Central memory CD4-positive, alpha-beta T cell (primary cell): Measurements from ENCODE around the gene MRPL4.
"Not testable (repeated sequence)": the region's sequence is repeated elsewhere in the genome, so short reads cannot be mapped to it uniquely, and the experiment has no call there.

Experiments
- DNase-seq: peaks from one replicate; pipeline ENCODE4 v3.0.0; 2022

Gene MRPL4

GRCh38 chr19:10230861-10231611, 21.0 kb upstream of the MRPL4 start, which contains the start of gene S1PR2:
S1PR2 (minus strand) TSS chr19:10231331; CDS start chr19:10224905, 6,426 bp downstream.
- DNase-seq: peak; percentile 69

- no peak for DNase-seq
Measured at GRCh38 chr19:10231612-10232228, 20.3 kb upstream of the MRPL4 start.

GRCh38 chr19:10233946-10234345, 18.1 kb upstream of the MRPL4 start:
- DNase-seq: no peak

GRCh38 chr19:10235003-10235402, 17.0 kb upstream of the MRPL4 start:
- DNase-seq: no peak

- DNase-seq: not testable (repeated sequence)
Measured at GRCh38 chr19:10235409-10235808, 16.6 kb upstream of the MRPL4 start.

GRCh38 chr19:10237702-10238101, 14.3 kb upstream of the MRPL4 start:
- DNase-seq: no peak

GRCh38 chr19:10238172-10238783, 13.7 kb upstream of the MRPL4 start:
- DNase-seq: no peak

- not testable (repeated sequence) for DNase-seq
Measured at GRCh38 chr19:10241826-10242449, 10.1 kb upstream of the MRPL4 start.

- no peak for DNase-seq
Measured at GRCh38 chr19:10243606-10244005, 8.4 kb upstream of the MRPL4 start.

- no peak for DNase-seq
Measured at GRCh38 chr19:10245189-10245939, 6.7 kb upstream of the MRPL4 start.

- no peak for DNase-seq
Measured at GRCh38 chr19:10246511-10246910, 5.5 kb upstream of the MRPL4 start.

- DNase-seq: no peak
Measured at GRCh38 chr19:10252707-10253106, 693 bp downstream of the MRPL4 start.

- no peak for DNase-seq
Measured at GRCh38 chr19:10254244-10254643, 2.2 kb downstream of the MRPL4 start.

GRCh38 chr19:10255358-10255757, 3.3 kb downstream of the MRPL4 start:
- DNase-seq: no peak

GRCh38 chr19:10256551-10256950, 4.5 kb downstream of the MRPL4 start:
- no peak for DNase-seq

- DNase-seq: no peak
Measured at GRCh38 chr19:10256970-10257615, 5.1 kb downstream of the MRPL4 start.

GRCh38 chr19:10258080-10258710, 6.2 kb downstream of the MRPL4 start:
- DNase-seq: no peak

GRCh38 chr19:10259162-10259905, 7.3 kb downstream of the MRPL4 start:
- peak; percentile 82 for DNase-seq

GRCh38 chr19:10260141-10260584, 8.1 kb downstream of the MRPL4 start:
- no peak for DNase-seq

GRCh38 chr19:10262771-10263170, 10.8 kb downstream of the MRPL4 start:
- no peak for DNase-seq

- no peak for DNase-seq
Measured at GRCh38 chr19:10266706-10267105, 14.7 kb downstream of the MRPL4 start.
